AG09319 (cell line): ENCODE results near the gene CYB561A3.

Source experiments
- DNase-seq: peaks from one replicate; pipeline ENCODE4 v3.0.0-alpha.2; 2010; ENCODE audit warnings: low read depth; ENCODE audit errors: extremely low read depth
- TF ChIP-seq, protein P1 (sequence below): IDR thresholded peaks from 2 replicates; pipeline ENCODE4 v1.5.1; 2011; ENCODE audit warnings: low read depth, mild to moderate bottlenecking, inconsistent platforms, low read length, moderate library complexity

CYB561A3 gene

DNA sequence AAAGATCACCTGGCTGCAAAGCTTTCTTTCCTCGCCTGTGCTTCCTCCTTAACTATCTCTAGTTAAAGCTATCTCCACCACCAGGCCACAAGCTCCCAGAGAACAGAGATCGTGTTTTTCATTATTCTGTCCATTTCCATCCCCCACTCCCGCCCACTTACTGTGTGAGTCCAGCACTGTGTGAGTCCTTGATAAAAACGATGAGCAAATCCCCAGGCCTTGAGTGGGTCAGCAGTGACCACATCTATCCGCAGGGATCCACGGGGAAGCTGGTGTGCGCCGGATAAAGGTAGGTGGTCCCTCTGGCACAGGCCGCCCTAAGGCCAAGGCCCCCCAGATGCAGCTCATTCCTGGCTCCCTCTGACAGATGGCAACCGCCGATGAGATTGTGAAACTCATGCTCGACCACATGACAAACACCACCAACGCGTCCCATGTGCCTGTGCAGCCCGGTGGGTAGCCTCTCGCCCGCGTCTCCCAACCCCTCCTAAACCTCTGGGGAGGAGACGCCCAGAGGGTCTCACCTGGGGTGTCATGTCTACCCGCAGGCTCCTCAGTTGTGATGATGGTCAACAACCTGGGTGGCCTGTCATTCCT, 19.4 kb downstream of the CYB561A3 start:
- TF ChIP-seq, protein P1, sequence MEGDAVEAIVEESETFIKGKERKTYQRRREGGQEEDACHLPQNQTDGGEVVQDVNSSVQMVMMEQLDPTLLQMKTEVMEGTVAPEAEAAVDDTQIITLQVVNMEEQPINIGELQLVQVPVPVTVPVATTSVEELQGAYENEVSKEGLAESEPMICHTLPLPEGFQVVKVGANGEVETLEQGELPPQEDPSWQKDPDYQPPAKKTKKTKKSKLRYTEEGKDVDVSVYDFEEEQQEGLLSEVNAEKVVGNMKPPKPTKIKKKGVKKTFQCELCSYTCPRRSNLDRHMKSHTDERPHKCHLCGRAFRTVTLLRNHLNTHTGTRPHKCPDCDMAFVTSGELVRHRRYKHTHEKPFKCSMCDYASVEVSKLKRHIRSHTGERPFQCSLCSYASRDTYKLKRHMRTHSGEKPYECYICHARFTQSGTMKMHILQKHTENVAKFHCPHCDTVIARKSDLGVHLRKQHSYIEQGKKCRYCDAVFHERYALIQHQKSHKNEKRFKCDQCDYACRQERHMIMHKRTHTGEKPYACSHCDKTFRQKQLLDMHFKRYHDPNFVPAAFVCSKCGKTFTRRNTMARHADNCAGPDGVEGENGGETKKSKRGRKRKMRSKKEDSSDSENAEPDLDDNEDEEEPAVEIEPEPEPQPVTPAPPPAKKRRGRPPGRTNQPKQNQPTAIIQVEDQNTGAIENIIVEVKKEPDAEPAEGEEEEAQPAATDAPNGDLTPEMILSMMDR, result no peak
- no peak for DNase-seq

DNA sequence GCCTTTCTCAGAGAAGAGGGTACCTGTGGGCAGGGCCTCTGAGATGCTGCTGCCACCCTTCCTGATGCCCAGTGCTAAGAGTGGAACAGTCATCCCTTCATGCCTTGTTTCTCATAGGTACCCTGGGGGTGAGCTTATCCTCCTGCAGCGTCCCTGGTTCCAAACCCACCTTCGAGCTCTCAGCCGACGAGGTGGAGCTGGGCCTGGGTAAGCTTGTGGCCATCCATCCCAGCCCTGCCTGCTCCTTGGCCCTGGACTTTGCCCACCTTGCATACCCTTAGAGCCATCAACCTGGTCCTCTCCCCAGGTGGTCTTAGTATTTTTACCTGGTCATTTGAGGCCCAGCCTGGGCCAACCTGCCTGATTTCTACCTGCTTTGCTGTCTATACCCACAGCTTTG, 20.0 kb downstream of the CYB561A3 start:
- DNase-seq, result no peak
- TF ChIP-seq, protein P1, result no peak

DNA sequence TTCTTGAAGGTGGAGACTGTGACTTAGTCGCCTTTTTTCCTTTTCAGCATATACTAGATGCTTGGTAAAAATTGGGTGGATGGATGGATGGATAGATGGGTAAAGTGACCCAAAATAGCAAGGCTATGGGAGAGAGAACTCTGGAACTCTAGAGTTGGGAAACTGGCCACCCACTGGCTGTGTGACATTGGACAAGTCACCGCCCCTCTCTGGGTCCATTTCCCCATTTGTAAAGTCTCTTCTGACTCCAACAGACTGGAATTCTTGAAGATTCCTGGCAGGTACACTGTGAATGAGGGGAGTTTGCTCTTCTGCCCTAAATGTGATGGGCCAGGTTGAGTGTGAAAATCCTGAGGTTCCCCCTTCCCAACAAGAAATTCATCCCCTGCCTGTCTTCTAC, 20.7 kb downstream of the CYB561A3 start:
- TF ChIP-seq, protein P1, result no peak
- DNase-seq, result no peak

DNA sequence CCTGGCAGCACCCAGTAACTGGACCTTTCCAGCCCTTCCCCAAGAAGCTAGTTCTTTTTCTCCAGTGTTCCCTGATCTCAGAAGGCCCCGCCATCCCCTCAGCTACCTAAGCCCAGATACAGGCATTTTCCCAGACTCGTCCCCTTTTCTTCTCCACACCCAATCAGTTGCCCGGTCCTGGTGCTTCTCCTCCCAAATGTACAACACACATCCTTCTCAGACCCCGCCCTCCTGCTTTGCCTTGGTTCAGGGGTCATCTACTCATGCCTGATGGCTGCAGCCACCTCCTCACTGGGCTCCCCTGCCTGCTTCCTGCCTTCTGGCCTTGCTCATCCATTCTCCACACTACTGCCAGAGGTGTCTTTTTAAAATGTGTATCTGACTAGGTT, 22.2 kb downstream of the CYB561A3 start:
- no peak for DNase-seq
- TF ChIP-seq, protein P1, result no peak

DNA sequence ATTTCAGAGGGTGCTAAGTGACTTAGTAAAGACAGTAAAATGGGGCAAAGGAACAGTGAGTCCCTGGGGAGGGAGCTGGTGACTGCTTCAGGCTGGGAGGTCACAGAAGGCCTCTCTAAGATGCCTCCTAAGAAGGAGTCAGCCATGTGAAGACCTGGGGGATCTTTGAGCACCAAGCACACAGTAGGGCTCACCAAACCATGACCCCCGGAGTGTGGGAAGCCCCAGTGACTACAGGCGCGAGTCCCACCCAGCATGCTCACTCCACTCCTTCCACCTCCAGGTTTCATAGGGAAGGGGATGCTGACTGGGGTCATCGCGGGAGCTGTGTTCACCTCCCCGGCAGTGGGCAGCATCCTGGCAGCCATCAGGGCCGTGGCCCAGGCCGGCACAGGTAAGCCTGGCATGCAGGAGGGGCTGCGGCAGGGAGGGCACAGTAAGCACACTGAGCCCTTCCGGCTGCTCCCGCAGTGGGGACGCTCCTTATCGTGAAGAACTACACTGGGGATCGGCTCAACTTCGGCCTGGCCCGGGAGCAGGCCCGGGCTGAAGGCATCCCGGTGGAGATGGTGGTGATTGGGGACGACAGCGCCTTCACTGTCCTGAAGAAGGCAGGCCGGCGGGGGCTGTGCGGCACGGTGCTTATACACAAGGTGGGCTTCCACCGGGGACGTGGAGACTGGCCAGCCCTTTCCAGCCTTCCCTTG, 22.7 kb downstream of the CYB561A3 start:
- TF ChIP-seq, protein P1, result no peak
- DNase-seq, result no peak

DNA sequence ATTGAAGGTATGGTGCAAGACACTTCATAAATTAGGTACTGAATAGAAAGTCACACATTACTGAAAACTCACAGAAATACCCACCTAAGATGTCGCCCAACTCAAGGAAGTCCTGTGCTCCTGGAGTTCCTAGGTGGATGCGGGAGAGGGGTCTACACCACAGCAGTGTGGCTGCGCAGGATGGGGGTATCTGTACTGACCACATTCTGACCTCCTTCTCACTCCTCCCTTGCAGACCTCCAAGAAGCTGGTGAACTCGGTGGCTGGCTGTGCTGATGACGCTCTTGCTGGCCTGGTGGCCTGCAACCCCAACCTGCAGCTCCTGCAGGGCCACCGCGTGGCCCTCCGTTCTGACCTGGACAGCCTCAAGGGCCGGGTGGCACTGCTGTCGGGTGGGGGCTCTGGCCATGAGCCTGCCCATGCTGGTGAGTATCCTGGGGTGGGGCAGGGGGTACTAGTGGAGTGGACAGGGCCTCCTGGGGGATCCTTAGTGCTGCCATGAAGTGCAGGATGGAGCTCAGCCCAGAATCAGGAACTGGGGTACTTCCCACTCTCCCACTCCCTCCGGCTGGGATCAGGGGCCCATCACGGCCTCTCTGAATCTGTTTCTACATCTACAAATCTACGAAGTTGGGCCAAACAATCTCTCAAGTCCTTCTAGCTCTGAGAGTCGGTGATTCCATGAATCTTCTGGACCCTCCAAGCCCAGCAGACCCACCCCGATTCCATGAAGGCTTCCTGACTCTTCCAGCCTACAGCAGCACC, 23.8 kb downstream of the CYB561A3 start:
- DNase-seq, result no peak
- TF ChIP-seq, protein P1, result no peak
